GM12872 (cell line): ENCODE measurements around the gene DLGAP1.

Experiments
- TF ChIP-seq, protein P1 (sequence below): IDR thresholded peaks from 3 replicates; pipeline ENCODE4 v1.5.1; 2011; ENCODE audit warnings: low read depth, mild to moderate bottlenecking, low read length, moderate library complexity; ENCODE audit not compliant: insufficient read depth

Gene DLGAP1

DNA sequence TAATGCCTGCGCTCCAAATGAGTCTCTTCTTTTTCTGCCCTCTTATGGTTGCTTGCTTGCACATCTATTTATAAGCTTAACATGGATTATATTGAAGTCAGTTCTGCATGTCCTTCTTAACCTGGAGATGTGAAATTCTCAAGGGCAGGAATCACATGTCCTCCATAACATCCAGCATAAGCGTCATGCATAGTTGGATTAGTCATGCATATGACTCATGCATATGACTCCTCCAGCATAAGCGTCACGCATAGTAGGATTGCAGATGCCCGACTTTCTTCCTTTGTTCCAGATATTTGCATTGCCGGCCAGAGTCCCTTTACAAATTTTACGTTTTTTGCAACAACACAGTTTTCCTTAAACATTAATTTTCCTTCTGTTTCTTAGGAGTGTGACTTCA is 696.6 kb downstream of the DLGAP1 start:
- TF ChIP-seq, protein P1, sequence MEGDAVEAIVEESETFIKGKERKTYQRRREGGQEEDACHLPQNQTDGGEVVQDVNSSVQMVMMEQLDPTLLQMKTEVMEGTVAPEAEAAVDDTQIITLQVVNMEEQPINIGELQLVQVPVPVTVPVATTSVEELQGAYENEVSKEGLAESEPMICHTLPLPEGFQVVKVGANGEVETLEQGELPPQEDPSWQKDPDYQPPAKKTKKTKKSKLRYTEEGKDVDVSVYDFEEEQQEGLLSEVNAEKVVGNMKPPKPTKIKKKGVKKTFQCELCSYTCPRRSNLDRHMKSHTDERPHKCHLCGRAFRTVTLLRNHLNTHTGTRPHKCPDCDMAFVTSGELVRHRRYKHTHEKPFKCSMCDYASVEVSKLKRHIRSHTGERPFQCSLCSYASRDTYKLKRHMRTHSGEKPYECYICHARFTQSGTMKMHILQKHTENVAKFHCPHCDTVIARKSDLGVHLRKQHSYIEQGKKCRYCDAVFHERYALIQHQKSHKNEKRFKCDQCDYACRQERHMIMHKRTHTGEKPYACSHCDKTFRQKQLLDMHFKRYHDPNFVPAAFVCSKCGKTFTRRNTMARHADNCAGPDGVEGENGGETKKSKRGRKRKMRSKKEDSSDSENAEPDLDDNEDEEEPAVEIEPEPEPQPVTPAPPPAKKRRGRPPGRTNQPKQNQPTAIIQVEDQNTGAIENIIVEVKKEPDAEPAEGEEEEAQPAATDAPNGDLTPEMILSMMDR, result no peak

DNA sequence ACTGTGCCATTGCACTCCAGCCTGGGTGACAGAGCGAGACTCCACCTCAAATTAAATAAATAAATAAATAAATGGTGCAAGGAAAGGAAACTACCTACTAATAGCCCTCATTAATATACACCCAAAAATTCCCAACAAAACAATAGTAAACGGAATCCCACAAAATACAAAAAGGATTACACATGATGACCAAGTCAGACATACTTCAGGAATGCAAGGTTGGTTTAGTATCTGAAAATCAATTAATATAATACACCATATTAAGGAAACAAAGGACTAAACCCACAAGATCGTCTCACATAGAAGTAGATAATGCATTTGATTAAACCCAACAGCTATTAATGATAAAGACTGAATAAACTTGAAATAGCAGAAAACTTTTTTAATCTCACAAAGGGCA is 697.7 kb downstream of the DLGAP1 start:
- TF ChIP-seq, protein P1, result no peak

DNA sequence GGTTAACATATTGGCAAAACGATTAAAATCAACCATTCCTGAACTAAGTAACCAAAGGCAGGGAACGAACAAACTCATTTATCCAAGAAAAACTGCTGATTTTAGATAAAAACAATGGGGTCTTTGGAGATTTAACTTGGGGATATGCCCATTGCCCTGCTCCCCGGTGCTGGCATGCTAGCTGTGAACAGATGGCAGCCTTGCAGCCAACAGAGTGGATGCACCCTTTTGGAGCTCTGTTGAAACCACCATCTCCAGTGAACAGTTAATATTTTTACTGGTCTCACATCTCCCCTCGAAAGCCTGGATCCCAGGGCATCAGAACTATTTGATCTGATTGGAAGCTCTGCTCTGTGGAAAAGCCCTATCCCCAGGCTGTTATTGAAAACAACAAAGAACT is 702.0 kb downstream of the DLGAP1 start:
- TF ChIP-seq, protein P1, result no peak

DNA sequence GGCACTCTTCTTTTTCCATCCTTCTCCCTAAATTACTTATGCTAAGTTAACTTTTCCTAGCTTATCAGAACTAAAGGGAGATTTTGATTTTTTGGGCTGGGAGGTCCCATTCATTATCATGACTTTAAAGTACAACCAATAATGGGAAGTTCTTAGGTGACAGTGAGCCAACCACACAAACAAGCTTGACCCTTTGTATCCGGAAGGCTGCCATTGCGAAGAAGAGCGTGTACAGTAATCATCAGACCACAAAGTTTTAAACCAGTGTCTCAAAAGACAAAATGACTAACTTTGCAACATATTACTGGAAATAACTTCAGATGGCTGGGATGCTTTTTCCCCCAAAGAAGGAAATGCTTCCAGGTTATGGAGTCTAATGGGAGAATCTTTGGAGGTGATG is 707.0 kb downstream of the DLGAP1 start:
- TF ChIP-seq, protein P1, result no peak

DNA sequence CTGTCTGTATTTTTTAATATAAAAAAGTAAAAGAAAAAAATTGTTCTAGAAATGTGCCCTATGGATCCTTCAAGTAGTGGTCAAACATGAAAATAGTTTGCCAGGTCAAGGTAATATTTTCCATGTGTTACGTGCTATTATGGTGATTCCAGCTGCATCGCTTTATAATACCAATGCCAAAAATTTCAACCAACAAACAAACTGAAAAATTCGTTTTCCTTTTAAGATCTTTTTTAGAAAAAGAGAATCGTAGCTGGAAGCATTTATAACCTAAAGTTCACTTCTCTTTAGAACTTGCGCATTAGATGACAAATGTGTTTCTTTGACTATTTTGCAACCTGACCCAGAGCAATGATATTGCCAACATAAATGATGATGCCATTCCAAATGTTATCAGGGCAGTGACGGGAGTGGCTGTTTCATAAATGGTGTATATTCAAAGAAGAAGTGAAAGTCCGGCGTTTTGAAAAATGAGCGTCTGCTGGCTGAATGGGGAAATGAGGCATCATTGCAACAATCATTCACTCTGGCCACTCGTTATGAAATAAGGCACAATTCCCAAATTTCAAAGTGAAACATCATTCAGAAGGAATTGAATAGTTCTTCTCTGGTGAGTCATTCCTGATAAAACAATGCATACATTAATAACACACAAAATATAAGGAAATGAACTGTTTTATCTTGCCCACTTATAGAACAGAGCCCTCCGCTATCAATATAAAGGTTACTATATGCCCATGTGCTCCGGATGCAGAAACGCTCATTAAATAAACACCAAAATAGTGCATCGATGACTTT is 707.7 kb downstream of the DLGAP1 start:
- TF ChIP-seq, protein P1, result no peak

DNA sequence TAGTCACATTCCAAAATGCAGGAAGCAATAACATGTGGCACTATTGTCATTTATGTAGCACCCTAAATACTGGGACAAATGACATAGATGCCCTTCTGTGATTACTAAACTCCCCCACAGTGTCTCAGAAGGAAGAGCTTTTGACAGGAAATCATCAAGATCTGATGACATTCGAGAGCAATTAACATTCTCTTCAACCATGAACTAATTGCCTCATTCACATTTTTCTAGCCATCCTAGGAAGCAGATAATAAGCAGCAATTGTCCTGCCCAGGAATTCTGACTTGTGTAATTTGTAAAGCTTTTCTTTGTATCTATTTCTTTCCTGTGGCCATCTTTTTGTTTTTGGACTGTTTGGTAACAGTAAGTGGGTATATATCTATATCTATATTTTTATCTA is 712.6 kb downstream of the DLGAP1 start:
- TF ChIP-seq, protein P1, result no peak

DNA sequence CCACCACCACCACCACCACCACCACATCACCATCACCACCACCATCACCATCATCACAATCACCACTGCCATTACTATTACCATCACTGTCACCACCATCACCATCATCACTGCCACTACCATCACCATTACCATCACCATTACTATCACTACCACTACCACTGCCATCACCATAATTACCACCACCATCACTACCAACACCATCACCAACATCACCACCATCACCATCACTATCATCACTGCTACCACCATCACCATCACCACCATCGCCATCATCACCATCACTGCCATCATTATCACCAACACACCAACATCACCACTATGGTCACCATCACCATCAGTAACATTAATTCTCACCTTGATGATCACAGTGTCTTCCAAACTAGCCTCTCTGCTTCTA is 713.8 kb downstream of the DLGAP1 start:
- TF ChIP-seq, protein P1, result no peak
